GM12873 (cell line): ENCODE data around the gene TDRD1.

Experiments
- CTCF ChIP-seq: IDR thresholded peaks from 2 replicates; pipeline ENCODE4 v1.5.1; 2012; ENCODE audit warnings: low read depth, mild to moderate bottlenecking, moderate library complexity, low read length, control low read depth; ENCODE audit not compliant: insufficient read depth; ENCODE audit errors: missing control alignments

The TDRD1 gene

GRCh38 chr10:114279901-114280644, 100.9 kb downstream of the TDRD1 start:
- no peak for TF ChIP-seq CTCF

GRCh38 chr10:114281006-114281405, 101.9 kb downstream of the TDRD1 start:
- no peak for TF ChIP-seq CTCF

GRCh38 chr10:114281461-114281860, 102.3 kb downstream of the TDRD1 start:
- no peak for TF ChIP-seq CTCF
